Ishikawa (cell line): ENCODE results near the gene EGLN3.

ENCODE experiments used
- CEBPB ChIP-seq: IDR thresholded peaks from 2 replicates; pipeline ENCODE4 v1.6.1; 2012
- EP300 ChIP-seq: IDR thresholded peaks from 2 replicates; pipeline ENCODE4 v1.6.1; 2012; ENCODE audit warnings: borderline replicate concordance
- MAX ChIP-seq: IDR thresholded peaks from 2 replicates; pipeline ENCODE4 v1.6.1; 2012
- USF1 ChIP-seq: IDR thresholded peaks from 2 replicates; pipeline ENCODE4 v1.6.1; 2012

- no peak for TF ChIP-seq USF1
- no peak for TF ChIP-seq CEBPB
- no peak for TF ChIP-seq EP300
- TF ChIP-seq MAX: no peak
These were observed 12.5 kb downstream of the EGLN3 start for GRCh38 chr14:33938131-33938949.
